SU-DHL-6 (cell line): ENCODE data around the gene NCKAP1.

Experiments
- EZH2phosphoT487 ChIP-seq: fragments of 200-600 bp; sonication (generic), shearing (Covaris generic); conservative IDR thresholded peaks from 2 replicates; pipeline ENCODE4 v1.6.1; 2018; ENCODE audit warnings: mild to moderate bottlenecking, antibody characterized with exemption, low read length, moderate library complexity, mixed read lengths
- TF ChIP-seq, protein P1 (sequence below): fragments of 200-600 bp; sonication (generic); IDR thresholded peaks from one replicate; pipeline ENCODE4 v1.5.1; 2017; ENCODE audit warnings: antibody characterized with exemption, mild to moderate bottlenecking, low read length, moderate library complexity; ENCODE audit not compliant: insufficient read depth, poor library complexity, severe bottlenecking

DNA sequence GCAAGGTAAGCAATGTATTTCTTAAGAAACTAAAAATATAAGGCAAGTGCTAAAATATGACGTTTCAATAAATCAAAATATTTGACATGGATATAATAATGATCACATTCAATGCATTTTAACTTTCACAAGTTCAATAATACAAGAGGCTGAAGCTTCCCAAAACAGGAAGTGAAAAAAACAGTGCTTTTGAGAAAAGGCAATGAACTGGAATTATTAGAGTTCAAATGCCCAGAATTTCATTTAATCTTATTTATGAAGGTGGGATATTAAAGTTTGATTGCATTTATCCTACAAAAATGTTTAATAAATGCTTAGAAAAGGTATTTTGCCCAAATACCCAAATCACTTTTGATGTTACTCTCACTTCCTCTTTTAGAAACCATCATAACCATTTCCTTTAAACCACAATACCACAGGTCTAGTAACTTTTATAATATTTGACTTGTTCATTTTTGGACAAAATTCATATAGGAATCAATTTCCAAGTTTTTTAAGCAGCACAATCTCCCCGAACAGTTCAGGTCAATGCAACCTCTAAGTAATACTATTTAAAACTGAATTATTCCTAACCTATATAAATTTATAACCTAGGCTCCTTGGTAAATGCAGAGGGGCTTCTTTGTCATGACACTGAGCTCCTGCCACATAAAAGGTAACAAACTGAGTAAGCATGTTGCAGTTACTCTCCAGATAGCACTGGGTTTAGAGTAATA, 2.1 kb downstream of the NCKAP1 start:
- TF ChIP-seq, protein P1, sequence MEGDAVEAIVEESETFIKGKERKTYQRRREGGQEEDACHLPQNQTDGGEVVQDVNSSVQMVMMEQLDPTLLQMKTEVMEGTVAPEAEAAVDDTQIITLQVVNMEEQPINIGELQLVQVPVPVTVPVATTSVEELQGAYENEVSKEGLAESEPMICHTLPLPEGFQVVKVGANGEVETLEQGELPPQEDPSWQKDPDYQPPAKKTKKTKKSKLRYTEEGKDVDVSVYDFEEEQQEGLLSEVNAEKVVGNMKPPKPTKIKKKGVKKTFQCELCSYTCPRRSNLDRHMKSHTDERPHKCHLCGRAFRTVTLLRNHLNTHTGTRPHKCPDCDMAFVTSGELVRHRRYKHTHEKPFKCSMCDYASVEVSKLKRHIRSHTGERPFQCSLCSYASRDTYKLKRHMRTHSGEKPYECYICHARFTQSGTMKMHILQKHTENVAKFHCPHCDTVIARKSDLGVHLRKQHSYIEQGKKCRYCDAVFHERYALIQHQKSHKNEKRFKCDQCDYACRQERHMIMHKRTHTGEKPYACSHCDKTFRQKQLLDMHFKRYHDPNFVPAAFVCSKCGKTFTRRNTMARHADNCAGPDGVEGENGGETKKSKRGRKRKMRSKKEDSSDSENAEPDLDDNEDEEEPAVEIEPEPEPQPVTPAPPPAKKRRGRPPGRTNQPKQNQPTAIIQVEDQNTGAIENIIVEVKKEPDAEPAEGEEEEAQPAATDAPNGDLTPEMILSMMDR = no peak
- no peak for TF ChIP-seq EZH2phosphoT487
